MCF 10A (cell line): ENCODE measurements around the gene ZNF750. TPM values are rescaled to one million over a fixed set of nuclear protein-coding genes. Genes with fewer than 3 reads are reported as not detected.

ENCODE experiments used
- BruUV-seq: library from RNA; stranded (reverse); fragments of 400-500 nt; replicated peaks from 2 replicates; lab custom pipeline; 2021; lab: Mats Ljungman, UMichigan
- CTCF ChIA-PET: fragments of 300-600 bp; sonication (Branson Sonifier 250); formaldehyde crosslinking; extraction: SDS; loops from one replicate; lab custom pipeline; 2021; ENCODE audit warnings: antibody characterized with exemption, inconsistent platforms; lab: Yijun Ruan, JAX
- POLR2A ChIA-PET: fragments of 300-600, 350-650 bp; sonication (Branson Sonifier 250); formaldehyde crosslinking; extraction: SDS; loops from one replicate; lab custom pipeline; 2020; ENCODE audit warnings: antibody characterized with exemption, inconsistent platforms; lab: Yijun Ruan, JAX
- DNase-seq: peaks from one replicate; pipeline ENCODE4 v3.0.0-alpha.2; 2018; ENCODE audit not compliant: unreplicated experiment
- H3K27ac Mint-ChIP-seq: one replicate; pipeline ENCODE4 v1.8.0; 2022; ENCODE audit warnings: mild to moderate bottlenecking, low read depth, mixed read lengths; ENCODE audit not compliant: unreplicated experiment
- H3K27me3 Mint-ChIP-seq: one replicate; pipeline ENCODE4 v1.8.0; 2022; ENCODE audit warnings: mixed read lengths; ENCODE audit not compliant: insufficient read depth, unreplicated experiment
- H3K36me3 Mint-ChIP-seq: one replicate; pipeline ENCODE4 v1.8.0; 2022; ENCODE audit warnings: mild to moderate bottlenecking, moderate library complexity, mixed read lengths; ENCODE audit not compliant: insufficient read depth, unreplicated experiment
- H3K4me1 Mint-ChIP-seq: one replicate; pipeline ENCODE4 v1.8.0; 2022; ENCODE audit warnings: mixed read lengths; ENCODE audit not compliant: insufficient read depth, unreplicated experiment
- H3K4me3 Mint-ChIP-seq: one replicate; pipeline ENCODE4 v1.8.0; 2022; ENCODE audit warnings: mild to moderate bottlenecking, moderate library complexity, mixed read lengths; ENCODE audit not compliant: unreplicated experiment
- H3K9me3 Mint-ChIP-seq: one replicate; pipeline ENCODE4 v1.8.0; 2022; ENCODE audit warnings: mixed read lengths; ENCODE audit not compliant: unreplicated experiment
- CTCF ChIP-seq: fragments of 200-600 bp; IDR thresholded peaks from one replicate; pipeline ENCODE4 v1.8.0; 2022; ENCODE audit warnings: antibody characterized with exemption, mild to moderate bottlenecking; ENCODE audit not compliant: unreplicated experiment
- intact Hi-C: fragments of 100-400 bp; cut with micrococcal nuclease; formaldehyde crosslinking; loops from 2 replicates; pipeline ENCODE4 v1.14.1; 2022
- total RNA-seq: library from RNA; stranded (reverse); gene quantifications from 2 replicates; pipeline ENCODE4 v1.2.3, GENCODE V29; 2022

Gene ZNF750
- total RNA-seq, 1 experiment from 2014 or later, result 0.14 TPM

- no peaks in the 10 kb centered on the region for H3K9me3 Mint-ChIP-seq
- peaks cover 4% of the 10 kb centered on the region for H3K36me3 Mint-ChIP-seq
- ChIA-PET CTCF (no interaction called here), POLR2A (interaction anchor here (1.0 to 1.9 kb wide), 4 partner anchors 10 to 27 kb away, joined by 3 to 17 read pairs (median 12); no protein-coding TSS in a partner anchor)
- H3K4me1 Mint-ChIP-seq, result peaks cover 5% of the 10 kb centered on the region
- intact Hi-C loops, result no loop called here
- no peak for TF ChIP-seq CTCF
- no peaks in the 10 kb centered on the region for H3K27me3 Mint-ChIP-seq
- DNase-seq, result peak; percentile 90
- peak overlapping the region; percentile 46 for H3K27ac Mint-ChIP-seq
- no TSS peak for BruUV-seq
- peak overlapping the region; percentile 65 for H3K4me3 Mint-ChIP-seq
Measured at GRCh38 chr17:82848022-82848592, 8.3 kb upstream of the ZNF750 start.

- no peak for DNase-seq
- no peak for TF ChIP-seq CTCF
- Mint-ChIP-seq H3K9me3 (no peaks in the 10 kb centered on the region), H3K36me3 (peaks cover 4% of the 10 kb centered on the region), H3K4me3 (no peak overlapping the region), H3K27me3 (no peaks in the 10 kb centered on the region), H3K27ac (no peak overlapping the region), H3K4me1 (peaks cover 5% of the 10 kb centered on the region)
- ChIA-PET CTCF (no interaction called here), POLR2A (no interaction called here)
- intact Hi-C loops, result no loop called here
- no TSS peak for BruUV-seq
Measured at GRCh38 chr17:82846061-82846691, 6.4 kb upstream of the ZNF750 start.

- H3K9me3 Mint-ChIP-seq, result no peaks in the 10 kb centered on the region
- CTCF ChIA-PET, result no interaction called here
Measured at GRCh38 chr17:82845163-82845807, 5.5 kb upstream of the ZNF750 start.

More at GRCh38 chr17:82845163-82845807, 5.5 kb upstream of the ZNF750 start:
- H3K36me3 Mint-ChIP-seq, result peaks cover 4% of the 10 kb centered on the region
- TF ChIP-seq CTCF, result no peak
- POLR2A ChIA-PET, result interaction anchor here (0.6 to 2.1 kb wide), 2 partner anchors 30 to 665 kb away, joined by 3 to 9 read pairs; no protein-coding TSS in a partner anchor
- no peak overlapping the region for H3K4me3 Mint-ChIP-seq
- intact Hi-C loops, result no loop called here
- peaks cover 5% of the 10 kb centered on the region for H3K4me1 Mint-ChIP-seq
- no peaks in the 10 kb centered on the region for H3K27me3 Mint-ChIP-seq
- no peak overlapping the region for H3K27ac Mint-ChIP-seq
- no peak for DNase-seq
- no TSS peak for BruUV-seq
